Neuronal stem cell (in vitro differentiated cells): ENCODE results near the gene CFAP107.

Source experiments
- DNase-seq: peaks from one replicate; pipeline ENCODE4 v3.0.0-alpha.2; 2013; ENCODE audit warnings: low spot score
- H2AFZ ChIP-seq: one replicate; pipeline ENCODE4 v1.6.1; 2013; ENCODE audit warnings: mild to moderate bottlenecking, low read length, inconsistent platforms
- H2AK5ac ChIP-seq: 2 replicates; pipeline ENCODE4 v1.6.1; 2013; ENCODE audit warnings: low read depth, mild to moderate bottlenecking, inconsistent platforms, low read length, moderate library complexity, mixed read lengths
- H2BK120ac ChIP-seq: 2 replicates; pipeline ENCODE4 v1.6.1; 2013; ENCODE audit warnings: low read depth, mild to moderate bottlenecking, inconsistent platforms, low read length, moderate library complexity, mixed read lengths
- H2BK12ac ChIP-seq: one replicate; pipeline ENCODE4 v1.6.1; 2013; ENCODE audit warnings: low read length, inconsistent platforms
- H2BK15ac ChIP-seq: 2 replicates; pipeline ENCODE4 v1.6.1; 2013; ENCODE audit warnings: mild to moderate bottlenecking, low read length, inconsistent platforms, mixed read lengths
- H2BK5ac ChIP-seq: one replicate; pipeline ENCODE4 v1.6.1; 2013; ENCODE audit warnings: inconsistent platforms, mild to moderate bottlenecking, low read length, moderate library complexity
- H3K14ac ChIP-seq: one replicate; pipeline ENCODE4 v1.6.1; 2013; ENCODE audit warnings: low read length, inconsistent platforms
- H3K18ac ChIP-seq: 2 replicates; pipeline ENCODE4 v1.6.1; 2013; ENCODE audit warnings: low read length, inconsistent platforms
- H3K23ac ChIP-seq: 2 replicates; pipeline ENCODE4 v1.6.1; 2013; ENCODE audit warnings: low read depth, mild to moderate bottlenecking, mixed read lengths, low read length, inconsistent platforms; ENCODE audit not compliant: poor library complexity
- H3K27ac ChIP-seq: replicated peaks from 3 replicates; pipeline ENCODE4 v1.5.1; 2013; ENCODE audit warnings: low read length, inconsistent platforms
- H3K27me3 ChIP-seq, 3 experiments: 2 replicates each; pipeline ENCODE4 v1.6.1; 2013; ENCODE audit warnings: low read length in 3 of 3, mild to moderate bottlenecking in 2 of 3, inconsistent platforms in 1 of 3, low read depth in 1 of 3, mixed read lengths in 1 of 3, moderate library complexity in 1 of 3; ENCODE audit not compliant: control insufficient read depth in 3 of 3, insufficient read depth in 3 of 3
- H3K36me3 ChIP-seq, 2 donors: replicated peaks in 1 of 2; 2 replicates each; pipeline ENCODE4 v1.6.1; 2013; ENCODE audit warnings: low read length in 2 of 2; ENCODE audit not compliant: control insufficient read depth in 2 of 2, insufficient read depth in 2 of 2
- H3K4ac ChIP-seq: 2 replicates; pipeline ENCODE4 v1.6.1; 2013; ENCODE audit warnings: inconsistent platforms, mild to moderate bottlenecking, low read length, moderate library complexity
- H3K4me1 ChIP-seq, 2 donors: 1 replicate in 1 of 2; 2 replicates in 1 of 2; pipeline ENCODE4 v1.6.1; 2013; ENCODE audit warnings: low read length in 2 of 2, low read depth in 1 of 2; ENCODE audit not compliant: control insufficient read depth in 2 of 2, insufficient read depth in 1 of 2
- H3K4me2 ChIP-seq: one replicate; pipeline ENCODE4 v1.6.1; 2013; ENCODE audit warnings: mild to moderate bottlenecking, low read length, inconsistent platforms; ENCODE audit not compliant: insufficient read depth, poor library complexity, severe bottlenecking
- H3K4me3 ChIP-seq, 2 donors: 2 replicates each; pipeline ENCODE4 v1.5.1; 2013; ENCODE audit warnings: low read length in 2 of 2, mild to moderate bottlenecking in 2 of 2, inconsistent platforms in 1 of 2, moderate library complexity in 1 of 2
- H3K79me1 ChIP-seq: one replicate; pipeline ENCODE4 v1.6.1; 2013; ENCODE audit warnings: low read depth, mild to moderate bottlenecking, inconsistent platforms, low read length, moderate library complexity
- H3K9ac ChIP-seq: one replicate; pipeline ENCODE4 v1.6.1; 2013; ENCODE audit warnings: mild to moderate bottlenecking, low read depth, low read length, inconsistent platforms; ENCODE audit not compliant: poor library complexity
- H3K9me3 ChIP-seq, 2 donors: replicated peaks in 1 of 2; 2 replicates each; pipeline versions ENCODE3 to v1.6.1; 2013; ENCODE audit warnings: low read length in 2 of 2, mild to moderate bottlenecking in 2 of 2, inconsistent platforms in 1 of 2, low read depth in 1 of 2, mixed read lengths in 1 of 2, moderate library complexity in 1 of 2; ENCODE audit not compliant: control insufficient read depth in 2 of 2, insufficient read depth in 1 of 2
- H4K8ac ChIP-seq: one replicate; pipeline ENCODE4 v1.6.1; 2013; ENCODE audit warnings: low read depth, mild to moderate bottlenecking, inconsistent platforms, low read length, moderate library complexity
- H4K91ac ChIP-seq: one replicate; pipeline ENCODE4 v1.6.1; 2013; ENCODE audit warnings: low read length, low read depth, mild to moderate bottlenecking, inconsistent platforms; ENCODE audit not compliant: poor library complexity
- WGBS, 2 donors: extraction: QIAGEN DNeasy Blood & Tissue Kit; methylation state at CpG; one replicate each; pipeline ENCODE4 v1.1.7; 2013; ENCODE audit warnings: missing lambda C conversion rate in 2 of 2, mixed read lengths in 1 of 2; ENCODE audit not compliant: insufficient read length in 2 of 2, insufficient replicate concordance in 1 of 2; ENCODE audit errors: extremely low coverage in 2 of 2; 5-methylcytosine and 5-hydroxymethylcytosine counted together

Gene CFAP107

DNA sequence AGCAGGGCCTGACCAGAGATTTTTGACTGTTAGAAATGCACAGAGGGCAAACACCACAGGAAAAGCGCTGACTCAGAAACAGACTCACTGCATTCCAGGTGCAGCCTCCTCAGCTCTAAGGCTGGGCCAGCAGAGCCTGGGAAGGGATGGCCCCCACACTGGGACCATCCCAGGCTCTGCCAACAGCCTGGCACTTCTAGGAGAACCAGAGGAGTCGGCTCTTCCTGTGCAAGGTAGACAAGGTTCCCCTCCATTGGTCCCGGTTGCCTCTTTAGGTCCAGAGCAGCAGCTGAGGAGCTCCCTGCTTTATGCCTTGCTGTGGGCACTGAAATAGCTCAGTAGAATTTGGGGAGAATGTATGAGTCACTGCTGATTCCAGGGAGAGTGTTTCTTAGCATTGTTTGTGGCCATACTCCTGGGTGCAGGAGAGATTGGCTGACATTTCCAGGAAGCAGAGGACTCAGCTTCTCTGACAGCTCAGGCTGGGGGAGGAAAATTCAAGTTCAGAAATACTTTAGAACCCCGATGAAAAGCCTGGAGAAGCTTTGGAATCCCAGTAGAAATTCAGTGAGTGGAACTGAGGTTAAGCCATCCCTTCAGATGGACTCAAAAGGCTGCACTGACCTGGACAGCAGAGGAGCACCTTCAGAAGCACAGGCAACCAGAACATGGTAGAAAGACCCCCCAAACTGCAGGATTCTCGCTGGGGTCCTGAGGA, 64.8 kb downstream of the CFAP107 start:
- Histone ChIP-seq H3K9me3 (peaks cover 0 to 22% of the 10 kb centered on the region in 2 donors), H3K4ac (no peak overlapping the region), H3K79me1 (no peaks in the 10 kb centered on the region), H4K91ac (no peak overlapping the region), H3K9ac (no peak overlapping the region), H3K4me1 (no peaks in the 10 kb centered on the region), H3K4me2 (no peak overlapping the region), H3K27me3 (peaks cover 0 to 22% (median 0%) of the 10 kb centered on the region in 3 experiments), H3K18ac (no peak overlapping the region), H3K4me3 (no peak overlapping the region), H2BK15ac (no peak overlapping the region), H2BK120ac (no peak overlapping the region), H3K23ac (no peak overlapping the region), H4K8ac (no peak overlapping the region), H2AFZ (no peak overlapping the region), H2BK5ac (no peak overlapping the region), H3K14ac (no peak overlapping the region), H2AK5ac (no peak overlapping the region), H3K27ac (no peak overlapping the region), H2BK12ac (no peak overlapping the region), H3K36me3 (no peaks in the 10 kb centered on the region)
- no peak for DNase-seq
- WGBS, 2 donors = no CpG with 5 or more reads among the region's 5 CpGs

DNA sequence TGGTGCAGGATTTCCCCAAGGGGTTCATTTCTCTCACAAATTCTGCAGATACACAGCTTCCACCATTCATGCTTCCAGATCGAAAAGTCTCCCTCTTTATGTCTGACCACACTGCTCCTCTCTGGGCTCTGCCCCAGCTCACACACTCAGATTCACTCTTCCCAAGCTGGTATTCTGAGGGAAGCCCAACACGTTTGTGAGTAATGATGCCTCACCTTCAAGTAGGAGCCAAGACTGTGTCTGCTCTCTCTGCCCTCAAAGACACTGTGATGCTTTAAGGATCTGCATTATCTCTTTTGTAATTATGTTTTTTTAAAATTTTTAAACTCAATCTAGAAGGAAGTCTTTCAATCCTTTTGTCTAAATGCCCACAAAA, 65.4 kb downstream of the CFAP107 start:
- H3K79me1 ChIP-seq = no peaks in the 10 kb centered on the region
- DNase-seq = no peak
- no peak overlapping the region for H3K18ac ChIP-seq
- peaks cover 0 to 22% (median 0%) of the 10 kb centered on the region in 3 experiments for H3K27me3 ChIP-seq
- no peak overlapping the region for H3K4ac ChIP-seq
- no peak overlapping the region for H3K4me3 ChIP-seq
- no peak overlapping the region for H2BK120ac ChIP-seq
- H3K14ac ChIP-seq = no peak overlapping the region
- H2AFZ ChIP-seq = no peak overlapping the region
- no peak overlapping the region for H3K27ac ChIP-seq
- peaks cover 0 to 18% of the 10 kb centered on the region in 2 donors for H3K9me3 ChIP-seq
- no peak overlapping the region for H3K4me2 ChIP-seq
- H3K4me1 ChIP-seq = no peaks in the 10 kb centered on the region
- H2BK5ac ChIP-seq = no peak overlapping the region
- H3K36me3 ChIP-seq = no peaks in the 10 kb centered on the region
- no peak overlapping the region for H2AK5ac ChIP-seq
- no peak overlapping the region for H2BK15ac ChIP-seq
- H2BK12ac ChIP-seq = no peak overlapping the region
- no CpG with 5 or more reads among the region's 2 CpGs for WGBS, 2 donors
- no peak overlapping the region for H3K9ac ChIP-seq
- H3K23ac ChIP-seq = no peak overlapping the region
- no peak overlapping the region for H4K8ac ChIP-seq
- H4K91ac ChIP-seq = no peak overlapping the region
